Heart left ventricle (tissue), 16 donors: ENCODE measurements around the gene MAN2A2. TPM values are rescaled to one million over a fixed set of nuclear protein-coding genes. Genes with fewer than 3 reads are reported as not detected.

Experiments
- ATAC-seq, 4 donors: fragments of 200-7000 bp; cut with Tn5 transposase; one replicate each; pipeline ENCODE4 v1.9.1; 2020 to 2022; ENCODE audit warnings: moderate library complexity in 4 of 4, mild to moderate bottlenecking in 3 of 4, moderate number of reproducible peaks in 1 of 4
- DNase-seq, 5 donors: peaks; one replicate each; pipeline ENCODE4 v3.0.0-alpha.2; 2020
- H3K27ac ChIP-seq, 12 donors: fragments of 200-600 bp; sonication (generic) in 4 of 12; one replicate each; pipeline versions ENCODE4 v1.5.0 to v1.8.0; 2016 to 2022; ENCODE audit warnings: mild to moderate bottlenecking in 2 of 12
- H3K27me3 ChIP-seq, 9 donors: fragments of 200-600 bp; sonication (generic) in 2 of 9; one replicate each; pipeline versions ENCODE4 v1.5.1 to v1.8.0; 2016 to 2022; ENCODE audit warnings: mild to moderate bottlenecking in 3 of 9
- H3K36me3 ChIP-seq, 9 donors: fragments of 200-600 bp; sonication (generic) in 2 of 9; one replicate each; pipeline versions ENCODE4 v1.5.0 to v1.8.0; 2018 to 2022; ENCODE audit warnings: mild to moderate bottlenecking in 2 of 9
- H3K4me1 ChIP-seq, 12 donors: fragments of 200-600 bp; sonication (generic) in 4 of 12; one replicate each; pipeline versions ENCODE4 v1.5.0 to v1.8.0; 2016 to 2022; ENCODE audit warnings: mild to moderate bottlenecking in 3 of 12
- H3K4me3 ChIP-seq, 12 donors: fragments of 200-600 bp; sonication (generic) in 4 of 12; one replicate each; pipeline versions ENCODE4 v1.5.0 to v1.8.0; 2017 to 2022; ENCODE audit warnings: mild to moderate bottlenecking in 9 of 12, moderate library complexity in 4 of 12
- H3K9me3 ChIP-seq, 12 donors: fragments of 200-600 bp; sonication (generic) in 4 of 12; one replicate each; pipeline versions ENCODE4 v1.5.0 to v1.8.0; 2016 to 2022; ENCODE audit warnings: mild to moderate bottlenecking in 1 of 12
- CTCF ChIP-seq, 12 donors: fragments of 200-600 bp; sonication (generic) in 4 of 12; IDR thresholded peaks; one replicate each; pipeline versions ENCODE4 v1.5.0 to v1.8.0; 2018 to 2022; ENCODE audit warnings: antibody characterized with exemption in 12 of 12, mild to moderate bottlenecking in 5 of 12
- POLR2A ChIP-seq, 2 donors: fragments of 450-650 bp; IDR thresholded peaks; one replicate each; pipeline ENCODE4 v1.6.1; 2017; ENCODE audit warnings: antibody characterized with exemption in 2 of 2, mild to moderate bottlenecking in 2 of 2, moderate library complexity in 2 of 2
- WGBS, 4 donors: extraction: QIAGEN DNeasy Blood & Tissue Kit in 2 of 4; methylation state at CpG; one replicate each; pipeline versions ENCODE4 v1.1.5 to v1.1.7; 2013 to 2018; 5-methylcytosine and 5-hydroxymethylcytosine counted together
- intact Hi-C, 10 donors: fragments of 100-400 bp; cut with DNase I; formaldehyde crosslinking; loops; one replicate each; pipeline versions ENCODE4 v1.11.1 to v1.14.2; 2022
- polyA plus RNA-seq, 2 donors: library from polyadenylated mRNA; stranded (reverse); fragments of 200-250 nt; gene quantifications; one replicate each; pipeline ENCODE4 v1.2.3, GENCODE V29; 2013
- total RNA-seq, 9 donors: library from RNA; depleted of rRNA in 2 of 9; stranded (reverse); fragments of >200 nt in 2 of 9; fragmentation: NEBNext Ultra II Directional in 3 of 9; extraction: Animal tissue kit (Norgen Biotek cat#: 25700) in 3 of 9; gene quantifications; one replicate each; pipeline versions ENCODE4 v1.1.0 to v1.2.4, GENCODE V29; 2016 to 2023
- donor health status: ischemic (EF 13 %, LVEDD 7.1; RV severe dilation, severe dysfunction).
- donor health status: healthy with polysubstance abuse.
- donor health status: DM: no; HTN: yes; CAD: no.
- donor health status: DM: no; HTN: no; CAD: no.
- donor health status: ischemic (EF 25% LVEDD 6.9; RV normal size, moderate dysfunction).
- donor health status: ischemic (EF 25% LVEDD 5.7; RV mildly dilated, moderate dysfunction).
- donor health status: healthy.
- donor health status: DM: yes; HTN: yes; CAD: no.
- donor health status: ischemic (EF 35%, LVEDD 5.7; RV mildly dilated, moderate dysfunction).
- donor health status: nonischemic (EF 11% LVEDD 7.7; RV severe dilation, severe dysfunction).
- donor health status: DM: yes; HTN: yes; CAD: no.
- donor health status: PGD.
- donor health status: ischemic (EF 29% LVEDD 5.4; RV normal size, mild dysfunction).
- donor health status: nonischemic (EF 23%, LVEDD 6.1; RV moderate dilation, normal function).

MAN2A2 gene
- total and polyA plus RNA-seq, 11 donors, result 38.7 to 145 (median 87.6) TPM

- H3K4me3 ChIP-seq, result no peak overlapping the region
- no peak for ATAC-seq
- no peak overlapping the region for H3K27ac ChIP-seq
- WGBS, 4 donors, result 87 to 97% (median 92%) methylated on average over 7 of the region's 7 CpGs
- H3K36me3 ChIP-seq, result peaks cover 5 to 100% (median 97%) of the 10 kb centered on the region in 9 donors
- no peak for DNase-seq
- intact Hi-C loops, result no loop called here
- no peaks in the 10 kb centered on the region for H3K27me3 ChIP-seq
- TF ChIP-seq CTCF (IDR thresholded peaks at IDR 0.05) (no peak), POLR2A (IDR thresholded peaks at IDR 0.05) (no peak)
- no peaks in the 10 kb centered on the region for H3K4me1 ChIP-seq
- no peaks in the 10 kb centered on the region for H3K9me3 ChIP-seq
These were observed 42.0 kb downstream of the MAN2A2 start for GRCh38 chr15:90945091-90945490.

GRCh38 chr15:90946538-90946937, 43.4 kb downstream of the MAN2A2 start:
- H3K4me3 ChIP-seq, result no peak overlapping the region
- H3K9me3 ChIP-seq, result no peaks in the 10 kb centered on the region
- no peak for ATAC-seq
- TF ChIP-seq POLR2A (IDR thresholded peaks at IDR 0.05) (no peak), CTCF (IDR thresholded peaks at IDR 0.05) (no peak)
- intact Hi-C loops, result no loop called here
- no peak for DNase-seq
- H3K4me1 ChIP-seq, result no peaks in the 10 kb centered on the region
- peaks cover 4 to 100% (median 97%) of the 10 kb centered on the region in 9 donors for H3K36me3 ChIP-seq
- H3K27me3 ChIP-seq, result no peaks in the 10 kb centered on the region
- no peak overlapping the region for H3K27ac ChIP-seq
- 93 to 96% (median 95%) methylated on average over 9 to 16 of the region's 16 CpGs for WGBS, 4 donors

GRCh38 chr15:90946941-90947576, 44.0 kb downstream of the MAN2A2 start:
- no peaks in the 10 kb centered on the region for H3K9me3 ChIP-seq
- DNase-seq, result no peak
- intact Hi-C loops, result no loop called here
- no peak overlapping the region for H3K4me3 ChIP-seq
- no peak for ATAC-seq
- 84 to 90% (median 88%) methylated on average over 8 of the region's 8 CpGs for WGBS, 4 donors
- no peak for TF ChIP-seq POLR2A (IDR thresholded peaks at IDR 0.05)
- TF ChIP-seq CTCF (IDR thresholded peaks at IDR 0.05), result no peak
- H3K27ac ChIP-seq, result no peak overlapping the region
- peaks cover 4 to 100% (median 97%) of the 10 kb centered on the region in 9 donors for H3K36me3 ChIP-seq
- H3K27me3 ChIP-seq, result no peaks in the 10 kb centered on the region
- H3K4me1 ChIP-seq, result no peaks in the 10 kb centered on the region

GRCh38 chr15:90947577-90948357, 44.7 kb downstream of the MAN2A2 start:
- peaks cover 4 to 100% (median 97%) of the 10 kb centered on the region in 9 donors for H3K36me3 ChIP-seq
- DNase-seq, result no peak
- TF ChIP-seq CTCF (IDR thresholded peaks at IDR 0.05) (no peak), POLR2A (IDR thresholded peaks at IDR 0.05) (no peak)
- WGBS, 4 donors, result 87 to 96% (median 91%) methylated on average over 15 to 18 of the region's 18 CpGs
- ATAC-seq, result peak in 1 of 4 donors; percentile 5
- H3K4me1 ChIP-seq, result no peaks in the 10 kb centered on the region
- no peaks in the 10 kb centered on the region for H3K27me3 ChIP-seq
- intact Hi-C loops, result no loop called here
- H3K27ac ChIP-seq, result no peak overlapping the region
- no peaks in the 10 kb centered on the region for H3K9me3 ChIP-seq
- H3K4me3 ChIP-seq, result no peak overlapping the region
